KOPT-K1 (cell line): Measurements from ENCODE around the gene CDYL2.

ENCODE experiments used
- H3K27ac ChIP-seq: fragments of 200-600 bp; sonication (generic); 2 replicates; pipeline ENCODE4 v1.5.1; 2016; ENCODE audit warnings: antibody characterized with exemption, mild to moderate bottlenecking, low read depth, low read length; ENCODE audit not compliant: poor library complexity, severe bottlenecking
- H3K36me3 ChIP-seq: fragments of 200-600 bp; sonication (generic); 2 replicates; pipeline ENCODE4 v1.5.1; 2017; ENCODE audit warnings: antibody characterized with exemption, mild to moderate bottlenecking, low read length, moderate library complexity; ENCODE audit not compliant: insufficient read depth
- H3K9me3 ChIP-seq: fragments of 200-600 bp; sonication (generic); 2 replicates; pipeline ENCODE4 v1.5.1; 2017; ENCODE audit warnings: antibody characterized with exemption, low read length, mild to moderate bottlenecking; ENCODE audit not compliant: insufficient read depth, poor library complexity, severe bottlenecking

CDYL2 gene

GRCh38 chr16:80552277-80552676 lies 252.1 kb downstream of the CDYL2 start:
- Histone ChIP-seq H3K27ac (no peak overlapping the region), H3K9me3 (no peaks in the 10 kb centered on the region), H3K36me3 (no peaks in the 10 kb centered on the region)
